ENCODE data around the gene SUN2. TPM values are rescaled to one million over a fixed set of nuclear protein-coding genes. Genes with fewer than 3 reads are reported as not detected.

The SUN2 gene
- total and polyA plus RNA-seq, 10 of the 15 experiments (the other 5 are each of a cell fraction or from before 2014, with no cell fraction given) = 0.18 to 107 (median 35.9) TPM

GRCh38 chr22:38755911-38756532 is at the start of gene SUN2 (continued):
- TF ChIP-seq, protein P1, sequence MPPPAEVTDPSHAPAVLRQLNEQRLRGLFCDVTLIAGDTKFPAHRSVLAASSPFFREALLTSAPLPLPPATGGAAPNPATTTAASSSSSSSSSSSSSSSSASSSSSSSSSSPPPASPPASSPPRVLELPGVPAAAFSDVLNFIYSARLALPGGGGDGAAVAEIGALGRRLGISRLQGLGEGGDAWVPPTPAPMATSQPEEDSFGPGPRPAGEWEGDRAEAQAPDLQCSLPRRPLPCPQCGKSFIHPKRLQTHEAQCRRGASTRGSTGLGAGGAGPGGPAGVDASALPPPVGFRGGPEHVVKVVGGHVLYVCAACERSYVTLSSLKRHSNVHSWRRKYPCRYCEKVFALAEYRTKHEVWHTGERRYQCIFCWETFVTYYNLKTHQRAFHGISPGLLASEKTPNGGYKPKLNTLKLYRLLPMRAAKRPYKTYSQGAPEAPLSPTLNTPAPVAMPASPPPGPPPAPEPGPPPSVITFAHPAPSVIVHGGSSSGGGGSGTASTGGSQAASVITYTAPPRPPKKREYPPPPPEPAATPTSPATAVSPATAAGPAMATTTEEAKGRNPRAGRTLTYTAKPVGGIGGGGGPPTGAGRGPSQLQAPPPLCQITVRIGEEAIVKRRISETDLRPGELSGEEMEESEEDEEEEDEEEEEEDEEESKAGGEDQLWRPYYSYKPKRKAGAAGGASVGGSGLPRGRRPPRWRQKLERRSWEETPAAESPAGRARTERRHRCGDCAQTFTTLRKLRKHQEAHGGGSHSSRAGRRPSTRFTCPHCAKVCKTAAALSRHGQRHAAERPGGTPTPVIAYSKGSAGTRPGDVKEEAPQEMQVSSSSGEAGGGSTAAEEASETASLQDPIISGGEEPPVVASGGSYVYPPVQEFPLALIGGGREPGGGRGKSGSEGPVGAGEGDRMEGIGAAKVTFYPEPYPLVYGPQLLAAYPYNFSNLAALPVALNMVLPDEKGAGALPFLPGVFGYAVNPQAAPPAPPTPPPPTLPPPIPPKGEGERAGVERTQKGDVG (CRISPR knock-in tag; IDR thresholded peaks at IDR 0.05) = no peak
- TF ChIP-seq NFXL1 (IDR thresholded peaks at IDR 0.05; ENCODE audit: borderline replicate concordance) (no peak), NBN (IDR thresholded peaks at IDR 0.05) (no peak; the same call in 1 of the 2 replicates), ZNF384 (IDR thresholded peaks at IDR 0.05; ENCODE audit: borderline replicate concordance, low read depth, low read length) (no peak), SMARCA5 (IDR thresholded peaks at IDR 0.05) (0 out of 2 replicates have a peak, but pooled peaks have one; percentile 9), ZSCAN29 (IDR thresholded peaks at IDR 0.05) (no peak), GATAD2B (conservative IDR thresholded peaks at IDR 0.05; ENCODE audit: low read depth) (peak; percentile 97), ATF7 (IDR thresholded peaks at IDR 0.05; ENCODE audit: low read depth) (no peak), SP1 (IDR thresholded peaks at IDR 0.05; ENCODE audit: low read depth, low read length) (peak; percentile 90), RB1 (IDR thresholded peaks at IDR 0.05; ENCODE audit: borderline replicate concordance) (no peak), DPF2 (IDR thresholded peaks at IDR 0.05) (peak; percentile 98), TBL1XR1 (IDR thresholded peaks at IDR 0.05; ENCODE audit: low read depth, low read length) (no peak), RCOR1 (conservative IDR thresholded peaks at IDR 0.05; ENCODE audit: low read depth, low read length) (no peak), EP300 (IDR thresholded peaks at IDR 0.05; ENCODE audit: borderline replicate concordance in 1 of 2, control insufficient read depth in 1 of 2, low read depth in 2 of 2, low read length in 2 of 2) (no peak), TCF3 (IDR thresholded peaks at IDR 0.05; ENCODE audit: borderline replicate concordance, insufficient read depth, low read depth, low read length) (no peak), EED (IDR thresholded peaks at IDR 0.05; ENCODE audit: low read depth) (no peak), GABPA (IDR thresholded peaks at IDR 0.05; ENCODE audit: low read depth) (no peak), BACH1 (IDR thresholded peaks at IDR 0.05; ENCODE audit: borderline replicate concordance) (peak; percentile 99), RFX5 (IDR thresholded peaks at IDR 0.05; ENCODE audit: low read depth, low read length) (peak; percentile 72; the same call in 1 of the 2 replicates), PAX5 (IDR thresholded peaks at IDR 0.05; ENCODE audit: borderline replicate concordance, low read depth, low read length) (no peak), STAT3 (IDR thresholded peaks at IDR 0.05; ENCODE audit: low read depth, low read length) (no peak), MYB (IDR thresholded peaks at IDR 0.05; ENCODE audit: borderline replicate concordance, low read depth, low read length) (no peak), TAF1 (IDR thresholded peaks at IDR 0.05; ENCODE audit: borderline replicate concordance, low read depth, low read length) (peak; percentile 52; the same call in 1 of the 2 replicates), MTA2 (IDR thresholded peaks at IDR 0.05; ENCODE audit: low read depth) (no peak)
- TF ChIP-seq, protein P2, sequence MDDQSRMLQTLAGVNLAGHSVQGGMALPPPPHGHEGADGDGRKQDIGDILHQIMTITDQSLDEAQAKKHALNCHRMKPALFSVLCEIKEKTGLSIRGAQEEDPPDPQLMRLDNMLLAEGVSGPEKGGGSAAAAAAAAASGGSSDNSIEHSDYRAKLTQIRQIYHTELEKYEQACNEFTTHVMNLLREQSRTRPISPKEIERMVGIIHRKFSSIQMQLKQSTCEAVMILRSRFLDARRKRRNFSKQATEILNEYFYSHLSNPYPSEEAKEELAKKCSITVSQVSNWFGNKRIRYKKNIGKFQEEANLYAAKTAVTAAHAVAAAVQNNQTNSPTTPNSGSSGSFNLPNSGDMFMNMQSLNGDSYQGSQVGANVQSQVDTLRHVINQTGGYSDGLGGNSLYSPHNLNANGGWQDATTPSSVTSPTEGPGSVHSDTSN (IDR thresholded peaks at IDR 0.05; ENCODE audit: insufficient replicate concordance, low read depth, low read length) = peak; percentile 95
- TF ChIP-seq, protein P3, sequence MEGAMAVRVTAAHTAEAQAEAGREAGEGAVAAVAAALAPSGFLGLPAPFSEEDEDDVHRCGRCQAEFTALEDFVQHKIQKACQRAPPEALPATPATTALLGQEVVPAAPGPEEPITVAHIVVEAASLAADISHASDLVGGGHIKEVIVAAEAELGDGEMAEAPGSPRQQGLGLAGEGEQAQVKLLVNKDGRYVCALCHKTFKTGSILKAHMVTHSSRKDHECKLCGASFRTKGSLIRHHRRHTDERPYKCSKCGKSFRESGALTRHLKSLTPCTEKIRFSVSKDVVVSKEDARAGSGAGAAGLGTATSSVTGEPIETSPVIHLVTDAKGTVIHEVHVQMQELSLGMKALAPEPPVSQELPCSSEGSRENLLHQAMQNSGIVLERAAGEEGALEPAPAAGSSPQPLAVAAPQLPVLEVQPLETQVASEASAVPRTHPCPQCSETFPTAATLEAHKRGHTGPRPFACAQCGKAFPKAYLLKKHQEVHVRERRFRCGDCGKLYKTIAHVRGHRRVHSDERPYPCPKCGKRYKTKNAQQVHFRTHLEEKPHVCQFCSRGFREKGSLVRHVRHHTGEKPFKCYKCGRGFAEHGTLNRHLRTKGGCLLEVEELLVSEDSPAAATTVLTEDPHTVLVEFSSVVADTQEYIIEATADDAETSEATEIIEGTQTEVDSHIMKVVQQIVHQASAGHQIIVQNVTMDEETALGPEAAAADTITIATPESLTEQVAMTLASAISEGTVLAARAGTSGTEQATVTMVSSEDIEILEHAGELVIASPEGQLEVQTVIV (IDR thresholded peaks at IDR 0.05; ENCODE audit: borderline replicate concordance, partially characterized antibody) = no peak

Measured in GM12878 (cell line).